Measurements from ENCODE around the gene CFAP65. TPM values are rescaled to one million over a fixed set of nuclear protein-coding genes. Genes with fewer than 3 reads are reported as not detected.

CFAP65 gene
- total RNA-seq, 1 experiment from 2014 or later: 0.33 TPM

GRCh38 chr2:218957671-218958070 lies 83.6 kb downstream of the CFAP65 start:
- ATAC-seq (no peak), DNase-seq (ENCODE audit: low read depth, low spot score) (no peak)
- H3K36me3 ChIP-seq (ENCODE audit: control insufficient read depth, insufficient read depth, low read length): no peaks in the 10 kb centered on the region
- no peak overlapping the region for H3K27ac ChIP-seq (ENCODE audit: low read length)
- H3K4me1 ChIP-seq (ENCODE audit: control insufficient read depth, insufficient read depth, low read length): 0 out of 2 replicates have a peak, but pooled peaks cover 4% of the 10 kb centered on the region
- CTCF ChIA-PET: no interaction called here
- H3K4me3 ChIP-seq (ENCODE audit: low read depth in 2 of 2, low read length in 2 of 2): no peak overlapping the region
- intact Hi-C loops (cut with micrococcal nuclease; ENCODE audit: unreplicated experiment): no loop called here
- no peaks in the 10 kb centered on the region; the same call in 1 of the 2 replicates for H3K27me3 ChIP-seq (ENCODE audit: control insufficient read depth, insufficient read depth, low read length)
- no peak for TF ChIP-seq POLR2AphosphoS5 (IDR thresholded peaks at IDR 0.05; ENCODE audit: low read depth, low read length)
- TF ChIP-seq CTCF (IDR thresholded peaks at IDR 0.05): no peak
- POLR2A ChIA-PET: interaction anchor here (0.5 kb wide), 1 partner anchor 77 kb away, joined by 5 read pairs; no protein-coding TSS in a partner anchor
- BruUV-seq (replicated peaks): no TSS peak
- in situ Hi-C loops (cut with HindIII; ENCODE audit: low pct_unique_long_range_greater_than_20kb, low sequenced_read_pairs): no loop called here
- no peaks in the 10 kb centered on the region for H3K9me3 ChIP-seq (ENCODE audit: control insufficient read depth, insufficient read depth, low read depth, low read length)

GRCh38 chr2:218956039-218956438 lies 85.3 kb downstream of the CFAP65 start:
- intact Hi-C loops (cut with micrococcal nuclease; ENCODE audit: unreplicated experiment): no loop called here
- TF ChIP-seq SIN3A (IDR thresholded peaks at IDR 0.05; ENCODE audit: borderline replicate concordance, insufficient read depth, low read depth, low read length) (no peak), POLR2AphosphoS5 (IDR thresholded peaks at IDR 0.05; ENCODE audit: low read depth, low read length) (no peak), CTCF (IDR thresholded peaks at IDR 0.05) (no peak), TCF7L2 (IDR thresholded peaks at IDR 0.05; ENCODE audit: low read depth, low read length) (no peak), REST (IDR thresholded peaks at IDR 0.05; ENCODE audit: insufficient read depth in 1 of 2, low read depth in 2 of 2, low read length in 1 of 2) (no peak)
- DNase-seq (ENCODE audit: low read depth, low spot score) (no peak), ATAC-seq (no peak)
- Histone ChIP-seq H3K27me3 (ENCODE audit: control insufficient read depth, insufficient read depth, low read length) (no peaks in the 10 kb centered on the region; the same call in 1 of the 2 replicates), H3K36me3 (ENCODE audit: control insufficient read depth, insufficient read depth, low read length) (no peaks in the 10 kb centered on the region), H3K9me3 (ENCODE audit: control insufficient read depth, insufficient read depth, low read depth, low read length) (no peaks in the 10 kb centered on the region), H3K27ac (ENCODE audit: low read length) (no peak overlapping the region), H3K4me1 (ENCODE audit: control insufficient read depth, insufficient read depth, low read length) (0 out of 2 replicates have a peak, but pooled peaks cover 4% of the 10 kb centered on the region), H3K4me3 (ENCODE audit: low read depth in 2 of 2, low read length in 2 of 2) (no peak overlapping the region)
- in situ Hi-C loops (cut with HindIII; ENCODE audit: low pct_unique_long_range_greater_than_20kb, low sequenced_read_pairs): no loop called here
- no TSS peak for BruUV-seq (replicated peaks)
- ChIA-PET CTCF (no interaction called here), POLR2A (no interaction called here)

Measured in Panc1 (cell line).